LNCaP clone FGC (cell line): ENCODE data around the gene TBX10.
"Not testable (repeated sequence)": the region's sequence is repeated elsewhere in the genome, so short reads cannot be mapped to it uniquely, and the experiment has no call there.

Source experiments
- DNase-seq: peaks from one replicate; pipeline ENCODE4 v3.0.0-alpha.2; 2011; ENCODE audit warnings: low read depth
- H3K4me3 ChIP-seq: 2 replicates; pipeline ENCODE4 v1.5.1; 2011; ENCODE audit warnings: mild to moderate bottlenecking, low read depth, low read length, control low read depth
- CTCF ChIP-seq: IDR thresholded peaks from 2 replicates; pipeline ENCODE4 v1.5.1; 2012; ENCODE audit warnings: mild to moderate bottlenecking; ENCODE audit not compliant: control insufficient read depth, insufficient read depth; ENCODE audit errors: extremely low read depth

Gene TBX10

GRCh38 chr11:67601098-67601497 is 38.5 kb downstream of the TBX10 start:
- TF ChIP-seq CTCF = no peak
- DNase-seq = no peak
- H3K4me3 ChIP-seq = no peak overlapping the region

DNA sequence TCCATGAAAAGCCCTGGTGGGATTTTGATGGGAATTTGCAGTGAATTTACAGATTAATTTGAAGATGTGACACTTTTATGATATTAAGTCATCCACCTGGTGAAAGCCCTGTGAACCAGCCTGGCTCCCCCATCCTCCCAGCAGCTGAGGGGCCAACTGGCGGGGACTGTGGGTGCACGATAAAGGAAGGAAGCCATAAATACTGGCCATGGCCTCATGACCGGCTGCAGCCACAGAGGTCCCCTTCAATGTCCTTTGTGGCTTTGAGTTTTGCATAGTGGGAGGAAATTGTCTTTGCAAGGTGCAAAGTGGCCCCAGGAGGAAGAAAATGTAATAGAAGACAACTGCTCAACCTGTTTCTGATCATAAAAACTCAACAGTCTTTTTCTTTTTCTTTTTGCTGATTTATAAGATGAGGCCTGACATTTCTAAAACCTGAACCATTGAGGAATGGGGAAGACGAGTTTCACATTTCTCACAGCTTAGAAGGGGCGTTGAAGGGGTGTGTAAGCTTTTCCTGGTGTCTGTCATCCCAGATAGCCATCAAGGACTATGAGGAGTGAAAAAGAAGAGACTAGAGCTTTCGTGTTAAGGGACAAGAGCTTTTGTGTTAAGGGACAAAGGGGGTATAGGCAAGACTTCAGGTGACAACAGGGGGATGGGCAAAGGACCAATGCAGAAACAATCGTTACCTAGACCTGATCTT is 39.1 kb downstream of the TBX10 start:
- no peak for DNase-seq
- no peak overlapping the region for H3K4me3 ChIP-seq
- no peak for TF ChIP-seq CTCF

GRCh38 chr11:67599149-67599548 is 40.4 kb downstream of the TBX10 start:
- no peak overlapping the region for H3K4me3 ChIP-seq
- TF ChIP-seq CTCF = no peak
- no peak for DNase-seq

DNA sequence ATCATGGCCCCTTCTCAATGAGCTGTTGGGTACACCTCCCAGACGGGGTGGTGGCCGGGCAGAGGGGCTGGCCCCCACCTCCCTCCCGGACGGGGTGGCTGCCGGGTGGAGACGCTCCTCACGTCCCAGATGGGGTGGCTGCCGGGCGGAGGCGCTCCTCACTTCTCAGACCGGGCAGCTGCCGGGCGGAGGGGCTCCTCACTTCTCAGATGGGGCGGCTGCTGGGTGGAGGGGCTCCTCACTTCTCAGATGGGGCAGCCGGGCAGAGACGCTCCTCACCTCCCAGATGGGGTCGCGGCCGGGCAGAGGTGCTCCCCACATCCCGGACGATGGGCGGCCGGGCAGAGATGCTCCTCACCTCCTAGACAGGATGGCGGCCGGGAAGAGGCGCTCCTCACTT is 41.6 kb downstream of the TBX10 start:
- H3K4me3 ChIP-seq, DNase-seq: not testable (repeated sequence)

DNA sequence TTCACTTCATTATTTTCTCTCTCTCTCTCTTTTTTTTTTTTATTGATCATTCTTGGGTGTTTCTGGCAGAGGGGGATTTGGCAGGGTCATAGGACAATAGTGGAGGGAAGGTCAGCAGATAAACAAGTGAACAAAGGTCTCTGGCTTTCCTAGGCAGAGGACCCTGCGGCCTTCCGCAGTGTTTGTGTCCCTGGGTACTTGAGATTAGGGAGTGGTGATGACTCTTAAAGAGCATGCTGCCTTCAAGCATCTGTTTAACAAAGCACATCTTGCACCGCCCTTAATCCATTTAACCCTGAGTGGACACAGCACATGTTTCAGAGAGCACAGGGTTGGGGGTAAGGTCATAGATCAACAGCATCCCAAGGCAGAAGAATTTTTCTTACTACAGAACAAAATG is 42.1 kb downstream of the TBX10 start:
- DNase-seq, H3K4me3 ChIP-seq: not testable (repeated sequence)

GRCh38 chr11:67596753-67597300 is 42.7 kb downstream of the TBX10 start:
- no peak for DNase-seq
- no peak overlapping the region for H3K4me3 ChIP-seq
- TF ChIP-seq CTCF = no peak

GRCh38 chr11:67594480-67594879 is 45.1 kb downstream of the TBX10 start:
- DNase-seq = no peak
- H3K4me3 ChIP-seq = no peak overlapping the region
- no peak for TF ChIP-seq CTCF

DNA sequence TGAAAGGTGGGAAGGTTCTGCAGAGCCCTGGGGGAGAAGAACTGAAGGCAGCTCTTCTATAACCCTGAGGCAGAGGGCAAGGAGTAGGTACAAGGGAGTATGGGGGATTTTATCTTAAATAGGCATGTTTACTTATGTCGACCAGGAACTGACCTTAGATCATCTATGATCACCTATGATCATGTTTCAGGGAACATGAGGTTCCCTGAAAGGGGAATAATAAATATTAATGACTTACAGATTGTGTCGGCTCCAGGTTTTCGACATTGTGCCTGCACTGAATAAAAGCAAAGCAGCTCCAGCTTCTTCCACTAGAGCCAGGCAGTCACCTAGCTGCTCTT is 46.0 kb downstream of the TBX10 start:
- DNase-seq = no peak
- TF ChIP-seq CTCF = no peak
- no peak overlapping the region for H3K4me3 ChIP-seq
